ENCODE data around the gene JMJD8.

Gene JMJD8

DNA sequence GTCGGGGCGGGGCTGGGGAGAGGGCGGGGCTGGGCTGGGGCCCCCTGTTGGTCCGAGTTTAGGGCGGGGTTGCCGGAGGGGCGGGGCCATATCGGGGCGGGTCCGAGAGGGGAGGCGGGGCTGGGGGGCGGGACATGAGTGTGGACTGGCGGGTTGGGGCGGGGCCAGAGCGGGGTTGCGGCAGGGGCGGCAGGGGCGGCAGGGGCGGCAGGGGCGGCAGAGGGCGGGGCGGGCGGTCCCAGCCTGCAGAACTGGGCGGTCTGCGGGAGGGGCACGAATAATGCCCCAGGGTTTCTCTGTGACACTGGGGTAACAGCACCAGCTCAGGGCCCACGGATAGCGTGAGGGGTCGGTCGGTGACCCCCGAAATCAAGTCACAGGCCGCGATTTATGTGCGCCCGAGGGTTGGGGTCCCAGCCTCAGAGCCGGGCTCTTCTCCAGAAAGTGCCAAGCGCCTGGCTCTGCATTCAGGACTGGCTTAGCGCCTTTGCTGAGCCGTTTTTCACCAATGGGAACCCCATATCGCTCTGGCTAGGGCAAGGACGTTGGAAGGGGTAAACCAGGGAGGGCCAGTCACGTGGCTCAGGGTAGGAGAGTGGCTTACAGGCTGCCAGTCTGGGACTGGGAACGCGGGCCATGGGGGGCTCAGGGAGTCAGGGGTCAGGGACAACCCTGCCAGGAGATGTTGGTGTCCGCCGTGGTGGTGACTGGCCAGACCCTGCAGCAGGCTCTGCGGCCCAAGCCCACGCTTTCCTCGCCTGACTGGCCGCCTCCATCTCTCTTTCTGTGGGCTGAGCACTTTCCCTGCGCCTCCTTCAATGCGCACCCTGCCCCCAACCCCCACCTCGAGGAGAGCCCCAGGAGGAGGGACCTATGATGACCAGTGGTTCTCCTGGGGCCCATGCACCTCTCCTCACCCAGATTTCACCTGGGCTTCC, 46.8 kb downstream of the JMJD8 start:
- peak; percentile 88 for DNase-seq

DNA sequence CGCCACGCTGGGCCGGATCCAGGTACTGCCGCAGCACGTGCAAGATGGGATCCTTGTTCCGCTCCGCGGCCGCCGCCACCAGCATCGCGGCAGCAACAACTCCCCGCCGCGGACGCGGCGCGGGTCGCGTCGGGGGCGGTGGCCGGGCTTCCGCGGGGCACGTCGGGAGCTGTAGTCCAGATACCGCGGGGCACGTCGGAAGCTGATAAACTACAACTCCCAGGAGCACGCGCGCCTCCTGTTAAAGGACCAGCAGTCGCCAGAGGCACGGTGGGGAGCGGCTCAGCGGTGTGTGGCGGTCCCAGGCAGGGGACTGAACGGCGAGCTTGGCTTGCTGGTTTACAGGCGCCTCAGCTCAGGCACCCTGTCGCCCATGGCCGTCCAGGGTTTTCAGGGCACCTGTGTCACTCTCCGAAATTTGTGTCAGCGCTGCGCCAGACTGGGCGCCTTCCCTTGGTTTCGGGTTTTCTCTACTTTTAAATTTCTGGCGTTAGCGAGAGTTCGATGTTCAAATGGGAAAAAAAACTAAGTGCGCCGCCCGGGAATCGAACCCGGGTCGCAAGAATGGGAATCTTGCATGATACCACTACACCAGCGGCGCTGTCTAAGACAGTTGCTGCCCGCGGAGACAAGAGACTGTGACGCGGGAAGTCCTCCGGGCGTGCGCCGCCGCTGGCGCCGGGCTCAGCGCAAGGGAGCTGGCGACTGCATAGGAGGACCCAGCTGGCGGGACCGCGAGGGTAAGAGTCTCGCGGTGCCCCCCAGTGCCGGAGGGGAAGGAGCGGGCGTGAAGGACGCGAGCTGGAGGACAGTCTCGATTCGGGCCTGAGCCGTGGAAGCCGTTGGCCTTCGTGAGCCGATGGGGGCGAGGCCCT, 47.7 kb downstream of the JMJD8 start, which contains the start of gene METTL26:
TSS of gene METTL26 (minus strand) at position 100 of the 875 bp plus-strand sequence. CDS start at position 85, 15 bp downstream.
- DNase-seq: peak; percentile 94

DNA sequence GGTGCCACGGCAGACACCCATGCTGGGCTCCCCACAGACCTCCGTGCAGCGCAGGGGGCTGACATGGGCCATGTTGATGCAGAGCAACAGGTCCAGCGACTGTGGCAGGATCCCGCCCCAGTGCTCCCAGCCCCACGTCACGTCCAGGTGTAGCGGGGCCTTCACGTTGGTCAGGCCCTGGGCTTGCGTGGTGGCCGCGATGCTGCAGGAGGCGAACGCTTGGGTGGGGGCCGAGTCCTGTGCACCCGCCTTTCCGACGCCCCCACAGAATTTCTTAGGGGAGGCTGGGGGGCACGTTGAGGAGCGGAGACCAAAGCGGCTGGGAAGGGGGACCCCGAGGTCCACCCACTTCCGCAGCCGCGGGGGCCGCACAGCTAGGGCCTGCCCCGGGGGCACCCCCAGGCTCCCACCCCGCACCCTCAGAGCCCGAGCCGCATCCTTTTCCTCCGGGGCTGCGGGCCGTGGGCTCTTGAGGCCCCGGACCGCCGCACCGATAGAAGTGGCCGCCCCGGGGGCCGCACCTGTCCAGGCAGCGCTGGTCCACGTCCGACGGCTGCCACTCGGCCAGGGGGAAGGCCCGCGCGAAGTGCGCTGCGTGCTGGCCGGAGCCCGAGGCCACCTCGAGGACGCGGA, 48.4 kb downstream of the JMJD8 start:
- DNase-seq: no peak

DNA sequence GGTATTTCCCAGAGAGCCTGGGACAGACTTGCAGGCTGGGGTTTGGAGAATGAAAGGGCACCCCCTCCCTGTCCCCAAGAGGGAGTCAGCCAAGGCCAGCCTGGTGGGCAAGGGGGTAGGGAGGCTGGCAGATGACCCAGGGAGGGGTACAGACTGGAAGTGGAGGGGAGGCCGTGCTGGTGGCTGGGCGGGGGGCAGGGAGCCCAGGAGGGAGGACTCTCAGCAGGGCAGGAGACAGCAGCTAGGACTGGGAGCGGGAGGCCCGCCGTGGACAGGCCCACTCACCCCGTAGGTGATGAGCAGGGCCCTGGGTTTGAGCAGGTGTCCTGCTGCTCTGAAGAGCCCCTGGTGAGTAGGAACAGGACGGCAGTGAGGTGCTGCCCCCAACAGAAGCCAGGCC, 49.1 kb downstream of the JMJD8 start:
- no peak for DNase-seq

DNA sequence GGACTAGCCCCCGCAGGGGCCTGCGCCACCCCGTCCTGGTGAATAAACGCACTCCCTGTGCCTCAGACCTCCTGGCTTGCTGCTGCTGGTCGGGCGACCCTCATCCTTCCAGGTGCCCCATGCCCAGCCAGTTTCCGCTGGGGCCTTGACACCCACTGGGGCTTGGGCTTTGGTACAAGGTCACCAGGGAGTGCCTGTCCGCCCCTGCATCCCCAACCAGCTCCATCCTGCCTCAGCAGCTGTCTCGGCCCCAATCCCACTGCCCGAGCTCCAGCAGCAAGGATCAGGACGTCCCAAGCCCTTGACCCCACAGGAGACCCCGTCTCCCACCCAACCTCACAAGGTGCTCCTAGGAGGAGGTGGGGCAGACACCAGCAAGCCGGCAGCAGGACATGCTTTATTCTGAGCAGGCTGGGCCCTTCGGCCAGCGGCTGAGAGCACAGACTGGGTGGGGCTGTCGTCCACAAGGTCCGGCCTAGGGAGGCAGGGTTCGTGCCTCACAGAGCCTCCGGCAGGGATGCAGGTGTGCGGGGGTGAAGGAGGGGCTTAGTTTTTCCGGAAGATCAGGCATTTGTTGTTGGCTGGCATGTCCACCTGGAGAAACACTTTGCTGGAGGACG, 50.0 kb downstream of the JMJD8 start:
- DNase-seq: no peak

DNA sequence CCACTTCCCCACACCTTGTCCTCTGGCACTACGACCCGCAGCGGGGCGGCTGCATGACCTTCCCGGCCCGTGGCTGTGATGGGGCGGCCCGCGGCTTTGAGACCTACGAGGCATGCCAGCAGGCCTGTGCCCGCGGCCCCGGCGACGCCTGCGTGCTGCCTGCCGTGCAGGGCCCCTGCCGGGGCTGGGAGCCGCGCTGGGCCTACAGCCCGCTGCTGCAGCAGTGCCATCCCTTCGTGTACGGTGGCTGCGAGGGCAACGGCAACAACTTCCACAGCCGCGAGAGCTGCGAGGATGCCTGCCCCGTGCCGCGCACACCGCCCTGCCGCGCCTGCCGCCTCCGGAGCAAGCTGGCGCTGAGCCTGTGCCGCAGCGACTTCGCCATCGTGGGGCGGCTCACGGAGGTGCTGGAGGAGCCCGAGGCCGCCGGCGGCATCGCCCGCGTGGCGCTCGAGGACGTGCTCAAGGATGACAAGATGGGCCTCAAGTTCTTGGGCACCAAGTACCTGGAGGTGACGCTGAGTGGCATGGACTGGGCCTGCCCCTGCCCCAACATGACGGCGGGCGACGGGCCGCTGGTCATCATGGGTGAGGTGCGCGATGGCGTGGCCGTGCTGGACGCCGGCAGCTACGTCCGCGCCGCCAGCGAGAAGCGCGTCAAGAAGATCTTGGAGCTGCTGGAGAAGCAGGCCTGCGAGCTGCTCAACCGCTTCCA, 50.6 kb downstream of the JMJD8 start:
- no peak for DNase-seq

DNA sequence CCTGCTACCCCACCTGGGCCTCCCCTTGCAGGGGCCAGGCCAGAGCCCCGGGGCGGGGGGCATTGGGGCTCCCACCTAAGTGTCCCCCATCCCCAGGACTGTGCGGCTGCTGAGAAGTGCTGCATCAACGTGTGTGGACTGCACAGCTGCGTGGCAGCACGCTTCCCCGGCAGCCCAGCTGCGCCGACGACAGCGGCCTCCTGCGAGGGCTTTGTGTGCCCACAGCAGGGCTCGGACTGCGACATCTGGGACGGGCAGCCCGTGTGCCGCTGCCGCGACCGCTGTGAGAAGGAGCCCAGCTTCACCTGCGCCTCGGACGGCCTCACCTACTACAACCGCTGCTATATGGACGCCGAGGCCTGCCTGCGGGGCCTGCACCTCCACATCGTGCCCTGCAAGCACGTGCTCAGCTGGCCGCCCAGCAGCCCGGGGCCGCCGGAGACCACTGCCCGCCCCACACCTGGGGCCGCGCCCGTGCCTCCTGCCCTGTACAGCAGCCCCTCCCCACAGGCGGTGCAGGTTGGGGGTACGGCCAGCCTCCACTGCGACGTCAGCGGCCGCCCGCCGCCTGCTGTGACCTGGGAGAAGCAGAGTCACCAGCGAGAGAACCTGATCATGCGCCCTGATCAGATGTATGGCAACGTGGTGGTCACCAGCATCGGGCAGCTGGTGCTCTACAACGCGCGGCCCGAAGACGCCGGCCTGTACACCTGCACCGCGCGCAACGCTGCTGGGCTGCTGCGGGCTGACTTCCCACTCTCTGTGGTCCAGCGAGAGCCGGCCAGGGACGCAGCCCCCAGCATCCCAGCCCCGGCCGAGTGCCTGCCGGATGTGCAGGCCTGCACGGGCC, 51.4 kb downstream of the JMJD8 start:
- DNase-seq: no peak

DNA sequence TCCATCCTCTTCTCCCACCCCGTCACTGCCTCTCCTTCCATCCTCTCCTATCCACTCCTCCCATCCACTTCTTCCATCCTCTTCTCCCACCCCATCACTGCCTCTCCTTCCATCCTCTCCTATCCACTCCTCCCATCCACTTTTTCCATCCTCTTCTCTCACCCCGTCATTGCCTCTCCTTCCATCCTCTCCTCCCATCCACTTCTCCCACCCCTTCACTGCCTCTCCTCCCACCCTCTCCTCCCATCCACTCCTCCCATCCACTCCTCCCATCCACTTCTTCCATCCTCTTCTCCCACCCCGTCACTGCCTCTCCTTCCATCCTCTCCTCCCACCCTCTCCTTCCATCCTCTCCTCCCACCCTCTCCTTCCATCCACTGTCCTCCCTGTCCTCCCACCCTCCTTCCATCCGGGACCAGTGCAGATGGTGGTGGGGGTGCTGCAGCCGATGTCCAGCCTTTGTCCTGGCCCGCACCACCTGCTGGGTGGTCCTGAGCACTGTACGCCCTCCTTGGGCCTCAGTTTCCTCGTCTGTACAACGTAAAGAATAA, 52.3 kb downstream of the JMJD8 start:
- DNase-seq: no peak

Data from fibroblast of upper back skin (primary cell).